Measurements from ENCODE around the gene CLSTN2.

Gene CLSTN2

GRCh38 chr3:140052771-140053702, 118.1 kb downstream of the CLSTN2 start:
- DNase-seq (ENCODE audit: low read depth), result no peak

- DNase-seq (ENCODE audit: low read depth), result no peak
These were observed 118.8 kb downstream of the CLSTN2 start for GRCh38 chr3:140053794-140054193.

GRCh38 chr3:140055092-140055791, 120.3 kb downstream of the CLSTN2 start:
- no peak for DNase-seq (ENCODE audit: low read depth)

- DNase-seq (ENCODE audit: low read depth), result no peak
These were observed 121.1 kb downstream of the CLSTN2 start for GRCh38 chr3:140056047-140056446.

GRCh38 chr3:140061211-140061610, 126.2 kb downstream of the CLSTN2 start:
- DNase-seq (ENCODE audit: low read depth), result no peak

- no peak for DNase-seq (ENCODE audit: low read depth)
These were observed 127.5 kb downstream of the CLSTN2 start for GRCh38 chr3:140062461-140062860.

- no peak for DNase-seq (ENCODE audit: low read depth)
These were observed 132.5 kb downstream of the CLSTN2 start for GRCh38 chr3:140067487-140067886.

- no peak for DNase-seq (ENCODE audit: low read depth)
These were observed 133.6 kb downstream of the CLSTN2 start for GRCh38 chr3:140068494-140069017.

GRCh38 chr3:140073278-140074045, 138.5 kb downstream of the CLSTN2 start:
- DNase-seq (ENCODE audit: low read depth), result no peak

- no peak for DNase-seq (ENCODE audit: low read depth)
These were observed 141.6 kb downstream of the CLSTN2 start for GRCh38 chr3:140076552-140076951.

- no peak for DNase-seq (ENCODE audit: low read depth)
These were observed 142.4 kb downstream of the CLSTN2 start for GRCh38 chr3:140077406-140077805.

- DNase-seq (ENCODE audit: low read depth), result no peak
These were observed 143.4 kb downstream of the CLSTN2 start for GRCh38 chr3:140078343-140078742.

GRCh38 chr3:140078940-140079339, 144.0 kb downstream of the CLSTN2 start:
- peak; percentile 5 for DNase-seq (ENCODE audit: low read depth)

GRCh38 chr3:140081887-140082286, 146.9 kb downstream of the CLSTN2 start:
- no peak for DNase-seq (ENCODE audit: low read depth)

- no peak for DNase-seq (ENCODE audit: low read depth)
These were observed 150.0 kb downstream of the CLSTN2 start for GRCh38 chr3:140085001-140085400.

GRCh38 chr3:140086642-140087041, 151.7 kb downstream of the CLSTN2 start:
- no peak for DNase-seq (ENCODE audit: low read depth)

GRCh38 chr3:140088058-140088457, 153.1 kb downstream of the CLSTN2 start:
- DNase-seq (ENCODE audit: low read depth), result no peak

GRCh38 chr3:140088513-140088912, 153.5 kb downstream of the CLSTN2 start:
- no peak for DNase-seq (ENCODE audit: low read depth)

- DNase-seq (ENCODE audit: low read depth), result no peak
These were observed 154.6 kb downstream of the CLSTN2 start for GRCh38 chr3:140089403-140090072.

GRCh38 chr3:140091143-140091542, 156.2 kb downstream of the CLSTN2 start:
- DNase-seq (ENCODE audit: low read depth), result peak; percentile 28

GRCh38 chr3:140092848-140093536, 158.0 kb downstream of the CLSTN2 start:
- no peak for DNase-seq (ENCODE audit: low read depth)

Measured in non-pigmented ciliary epithelial cell (primary cell).